GM21737 (cell line): ENCODE results near the gene CMSS1.
A peak's percentile ranks its signal among the peaks of the same experiment; 100 is the strongest.
"Not testable (repeated sequence)": the region's sequence is repeated elsewhere in the genome, so short reads cannot be mapped to it uniquely, and the experiment has no call there.

Source experiments
- ATAC-seq: cut with Tn5 transposase; IDR thresholded peaks from one replicate; pipeline ENCODE4 v1.9.1; 2021; ENCODE audit warnings: mild to moderate bottlenecking, moderate library complexity; ENCODE audit not compliant: unreplicated experiment

Gene CMSS1

GRCh38 chr3:100075196-100075595 lies 257.5 kb downstream of the CMSS1 start:
- no peak for ATAC-seq

- ATAC-seq: no peak
Observed at GRCh38 chr3:100075851-100076730, 258.4 kb downstream of the CMSS1 start.

- no peak for ATAC-seq
Observed at GRCh38 chr3:100076731-100077529, 259.3 kb downstream of the CMSS1 start.

GRCh38 chr3:100079328-100079727 lies 261.7 kb downstream of the CMSS1 start:
- ATAC-seq: no peak

GRCh38 chr3:100080573-100080972 lies 262.9 kb downstream of the CMSS1 start:
- ATAC-seq: no peak

GRCh38 chr3:100081311-100081710 lies 263.6 kb downstream of the CMSS1 start:
- no peak for ATAC-seq

GRCh38 chr3:100081986-100082692 lies 264.5 kb downstream of the CMSS1 start:
- no peak for ATAC-seq

GRCh38 chr3:100082714-100083113 lies 265.1 kb downstream of the CMSS1 start:
- no peak for ATAC-seq

- ATAC-seq: no peak
Observed at GRCh38 chr3:100083209-100083608, 265.5 kb downstream of the CMSS1 start.

GRCh38 chr3:100084100-100084806 lies 266.6 kb downstream of the CMSS1 start:
- ATAC-seq: no peak

- ATAC-seq: no peak
Observed at GRCh38 chr3:100086401-100086800, 268.7 kb downstream of the CMSS1 start.

GRCh38 chr3:100087198-100087597 lies 269.5 kb downstream of the CMSS1 start:
- ATAC-seq: peak; percentile 84

GRCh38 chr3:100088735-100089368 lies 271.2 kb downstream of the CMSS1 start:
- ATAC-seq: no peak

- peak; percentile 62 for ATAC-seq
Observed at GRCh38 chr3:100089812-100090668, 272.4 kb downstream of the CMSS1 start.

GRCh38 chr3:100090669-100091005 lies 273.0 kb downstream of the CMSS1 start:
- peak; percentile 8 for ATAC-seq

- ATAC-seq: no peak
Observed at GRCh38 chr3:100093831-100094230, 276.2 kb downstream of the CMSS1 start.

- not testable (repeated sequence) for ATAC-seq
Observed at GRCh38 chr3:100096286-100096685, 278.6 kb downstream of the CMSS1 start.

GRCh38 chr3:100096866-100097265 lies 279.2 kb downstream of the CMSS1 start:
- ATAC-seq: no peak
